Neural cell (in vitro differentiated cells): Measurements from ENCODE around the gene SEC14L1. TPM values are rescaled to one million over a fixed set of nuclear protein-coding genes. Genes with fewer than 3 reads are reported as not detected.

ENCODE experiments used
- H2AFZ ChIP-seq: fragments of 200-600, 300-800 bp; sonication (generic), shearing (Covaris generic); 2 replicates; pipeline ENCODE4 v1.6.0; 2014; ENCODE audit warnings: low read depth, mild to moderate bottlenecking, antibody characterized with exemption, low read length, moderate library complexity
- H3F3A ChIP-seq: fragments of 200-600 bp; shearing (Covaris generic); 2 replicates; pipeline ENCODE4 v1.6.1; 2016; ENCODE audit warnings: mild to moderate bottlenecking, moderate library complexity, mixed read lengths, antibody characterized with exemption, low read length; ENCODE audit not compliant: insufficient read depth, poor library complexity, severe bottlenecking
- H3K27ac ChIP-seq: fragments of 200-600, 300-800 bp; sonication (generic), shearing (Covaris generic); 2 replicates; pipeline ENCODE4 v1.5.1; 2014; ENCODE audit warnings: mild to moderate bottlenecking, low read length, moderate library complexity
- H3K27me3 ChIP-seq: fragments of 300-800, 200-600 bp; sonication (generic), shearing (Covaris generic); 2 replicates; pipeline ENCODE4 v1.6.0; 2014; ENCODE audit warnings: mild to moderate bottlenecking, low read depth, low read length, moderate library complexity; ENCODE audit not compliant: insufficient read depth
- H3K36me3 ChIP-seq: fragments of 300-800, 200-600 bp; sonication (generic), shearing (Covaris generic); 2 replicates; pipeline ENCODE4 v1.5.1; 2014; ENCODE audit warnings: mild to moderate bottlenecking, antibody characterized with exemption, low read length, moderate library complexity; ENCODE audit not compliant: insufficient read depth
- H3K4me2 ChIP-seq: fragments of 300-800, 200-600 bp; sonication (generic), shearing (Covaris generic); 2 replicates; pipeline ENCODE4 v1.6.0; 2014; ENCODE audit warnings: mild to moderate bottlenecking, low read length
- H3K4me3 ChIP-seq: fragments of 300-800, 200-600 bp; sonication (generic), shearing (Covaris generic); 2 replicates; pipeline ENCODE4 v1.5.1; 2014; ENCODE audit warnings: mild to moderate bottlenecking, low read length, moderate library complexity
- H3K79me2 ChIP-seq: fragments of 200-600 bp; shearing (Covaris generic); replicated peaks from 2 replicates; pipeline ENCODE4 v1.6.0; 2014; ENCODE audit warnings: mild to moderate bottlenecking, low read length, moderate library complexity; ENCODE audit not compliant: insufficient read depth
- H3K9ac ChIP-seq: fragments of 300-800, 200-600 bp; sonication (generic), shearing (Covaris generic); 2 replicates; pipeline ENCODE4 v1.6.1; 2016; ENCODE audit warnings: mild to moderate bottlenecking, low read length, mixed read lengths
- H3K9me2 ChIP-seq: fragments of 200-600 bp; shearing (Covaris generic); 2 replicates; pipeline ENCODE4 v1.6.1; 2016; ENCODE audit warnings: mild to moderate bottlenecking, low read length, mixed read lengths; ENCODE audit not compliant: insufficient read depth
- H3K9me3 ChIP-seq: fragments of 200-600, 300-800 bp; sonication (generic), shearing (Covaris generic); 2 replicates; pipeline ENCODE4 v1.6.1; 2016; ENCODE audit warnings: mild to moderate bottlenecking, mixed run types, low read length, moderate library complexity, mixed read lengths
- H4K20me1 ChIP-seq: fragments of 200-600 bp; shearing (Covaris generic); 2 replicates; pipeline ENCODE4 v1.6.1; 2016; ENCODE audit warnings: mild to moderate bottlenecking, mixed run types; ENCODE audit not compliant: insufficient read depth
- EP300 ChIP-seq: fragments of 450-650 bp; conservative IDR thresholded peaks from 2 replicates; pipeline ENCODE4 v1.6.1; 2014; ENCODE audit warnings: antibody characterized with exemption, mild to moderate bottlenecking, moderate library complexity; ENCODE audit not compliant: poor library complexity, severe bottlenecking
- EZH2 ChIP-seq: fragments of 200-600, 300-800 bp; shearing (Covaris generic), sonication (generic); IDR thresholded peaks from 2 replicates; pipeline ENCODE4 v1.6.1; 2014; ENCODE audit warnings: antibody characterized with exemption, low read length, borderline replicate concordance, mild to moderate bottlenecking; ENCODE audit not compliant: insufficient read depth, poor library complexity, severe bottlenecking
- MXI1 ChIP-seq: fragments of 450-650 bp; conservative IDR thresholded peaks from 2 replicates; pipeline ENCODE4 v1.6.1; 2014; ENCODE audit warnings: antibody characterized with exemption, mild to moderate bottlenecking; ENCODE audit not compliant: poor library complexity, severe bottlenecking
- RAD21 ChIP-seq: fragments of 450-650 bp; conservative IDR thresholded peaks from 2 replicates; pipeline ENCODE4 v1.6.1; 2014; ENCODE audit warnings: antibody characterized with exemption, mild to moderate bottlenecking, moderate library complexity
- SMC3 ChIP-seq: fragments of 450-650 bp; conservative IDR thresholded peaks from 2 replicates; pipeline ENCODE4 v1.6.1; 2014; ENCODE audit warnings: antibody characterized with exemption, mild to moderate bottlenecking, moderate library complexity; ENCODE audit not compliant: poor library complexity
- TAF1 ChIP-seq: IDR thresholded peaks from 2 replicates; pipeline ENCODE4 v1.6.1; 2012; ENCODE audit warnings: low read depth
- polyA plus RNA-seq: library from polyadenylated mRNA; depleted of rRNA; stranded (reverse); fragments of >200 nt; gene quantifications from 2 replicates; pipeline ENCODE4 v1.2.3, GENCODE V29; 2014
- TF ChIP-seq, protein P1 (sequence below): IDR thresholded peaks from 2 replicates; pipeline ENCODE4 v1.6.1; 2012; ENCODE audit warnings: borderline replicate concordance
- TF ChIP-seq, protein P2 (sequence below): fragments of 450-650 bp; IDR thresholded peaks from 2 replicates; pipeline ENCODE4 v1.5.1; 2014; ENCODE audit warnings: antibody characterized with exemption, mild to moderate bottlenecking, moderate library complexity; ENCODE audit not compliant: poor library complexity, severe bottlenecking

SEC14L1 gene
- polyA plus RNA-seq, 1 donor from 2014 or later, result 40.4 TPM

DNA sequence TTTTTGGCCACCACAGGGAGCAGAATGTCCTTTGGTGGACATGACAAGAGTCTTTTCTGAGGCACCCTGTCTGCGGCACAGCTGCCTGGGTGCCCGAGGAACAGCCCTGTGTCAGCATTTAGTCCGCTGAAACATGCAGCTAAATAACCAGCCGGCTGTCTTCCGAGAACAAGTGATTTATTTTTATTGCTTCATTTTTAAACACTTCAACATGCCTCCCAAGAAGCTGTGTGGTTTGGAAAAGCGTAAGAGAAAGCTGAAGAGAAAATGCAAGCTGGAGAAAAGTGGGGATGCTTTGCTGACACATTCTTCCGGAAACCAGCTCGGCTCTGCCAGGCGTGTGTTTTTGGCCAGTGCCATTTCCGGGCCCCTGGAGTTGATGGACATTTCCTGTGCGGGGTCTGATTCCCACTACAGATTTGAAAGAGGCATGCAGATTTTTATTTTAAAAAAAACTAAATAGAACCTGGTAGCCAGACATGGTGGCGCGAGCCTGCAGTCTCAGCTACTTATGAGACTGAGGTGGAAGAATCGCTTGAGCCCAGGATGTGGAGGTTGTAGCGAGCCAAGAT, 94.7 kb downstream of the SEC14L1 start:
- Histone ChIP-seq H3F3A (no peaks in the 10 kb centered on the region), H3K36me3 (no peaks in the 10 kb centered on the region), H3K4me2 (no peak overlapping the region), H3K27me3 (no peaks in the 10 kb centered on the region), H3K9me3 (no peaks in the 10 kb centered on the region), H3K9ac (no peak overlapping the region), H3K79me2 (no peaks in the 10 kb centered on the region), H3K27ac (no peak overlapping the region), H4K20me1 (no peaks in the 10 kb centered on the region), H2AFZ (no peak overlapping the region), H3K4me3 (no peak overlapping the region), H3K9me2 (no peaks in the 10 kb centered on the region)
- TF ChIP-seq, protein P1, sequence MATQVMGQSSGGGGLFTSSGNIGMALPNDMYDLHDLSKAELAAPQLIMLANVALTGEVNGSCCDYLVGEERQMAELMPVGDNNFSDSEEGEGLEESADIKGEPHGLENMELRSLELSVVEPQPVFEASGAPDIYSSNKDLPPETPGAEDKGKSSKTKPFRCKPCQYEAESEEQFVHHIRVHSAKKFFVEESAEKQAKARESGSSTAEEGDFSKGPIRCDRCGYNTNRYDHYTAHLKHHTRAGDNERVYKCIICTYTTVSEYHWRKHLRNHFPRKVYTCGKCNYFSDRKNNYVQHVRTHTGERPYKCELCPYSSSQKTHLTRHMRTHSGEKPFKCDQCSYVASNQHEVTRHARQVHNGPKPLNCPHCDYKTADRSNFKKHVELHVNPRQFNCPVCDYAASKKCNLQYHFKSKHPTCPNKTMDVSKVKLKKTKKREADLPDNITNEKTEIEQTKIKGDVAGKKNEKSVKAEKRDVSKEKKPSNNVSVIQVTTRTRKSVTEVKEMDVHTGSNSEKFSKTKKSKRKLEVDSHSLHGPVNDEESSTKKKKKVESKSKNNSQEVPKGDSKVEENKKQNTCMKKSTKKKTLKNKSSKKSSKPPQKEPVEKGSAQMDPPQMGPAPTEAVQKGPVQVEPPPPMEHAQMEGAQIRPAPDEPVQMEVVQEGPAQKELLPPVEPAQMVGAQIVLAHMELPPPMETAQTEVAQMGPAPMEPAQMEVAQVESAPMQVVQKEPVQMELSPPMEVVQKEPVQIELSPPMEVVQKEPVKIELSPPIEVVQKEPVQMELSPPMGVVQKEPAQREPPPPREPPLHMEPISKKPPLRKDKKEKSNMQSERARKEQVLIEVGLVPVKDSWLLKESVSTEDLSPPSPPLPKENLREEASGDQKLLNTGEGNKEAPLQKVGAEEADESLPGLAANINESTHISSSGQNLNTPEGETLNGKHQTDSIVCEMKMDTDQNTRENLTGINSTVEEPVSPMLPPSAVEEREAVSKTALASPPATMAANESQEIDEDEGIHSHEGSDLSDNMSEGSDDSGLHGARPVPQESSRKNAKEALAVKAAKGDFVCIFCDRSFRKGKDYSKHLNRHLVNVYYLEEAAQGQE, result no peak
- TF ChIP-seq EZH2, result no peak
- no peak for TF ChIP-seq EP300
- no peak for TF ChIP-seq RAD21
- no peak for TF ChIP-seq TAF1

DNA sequence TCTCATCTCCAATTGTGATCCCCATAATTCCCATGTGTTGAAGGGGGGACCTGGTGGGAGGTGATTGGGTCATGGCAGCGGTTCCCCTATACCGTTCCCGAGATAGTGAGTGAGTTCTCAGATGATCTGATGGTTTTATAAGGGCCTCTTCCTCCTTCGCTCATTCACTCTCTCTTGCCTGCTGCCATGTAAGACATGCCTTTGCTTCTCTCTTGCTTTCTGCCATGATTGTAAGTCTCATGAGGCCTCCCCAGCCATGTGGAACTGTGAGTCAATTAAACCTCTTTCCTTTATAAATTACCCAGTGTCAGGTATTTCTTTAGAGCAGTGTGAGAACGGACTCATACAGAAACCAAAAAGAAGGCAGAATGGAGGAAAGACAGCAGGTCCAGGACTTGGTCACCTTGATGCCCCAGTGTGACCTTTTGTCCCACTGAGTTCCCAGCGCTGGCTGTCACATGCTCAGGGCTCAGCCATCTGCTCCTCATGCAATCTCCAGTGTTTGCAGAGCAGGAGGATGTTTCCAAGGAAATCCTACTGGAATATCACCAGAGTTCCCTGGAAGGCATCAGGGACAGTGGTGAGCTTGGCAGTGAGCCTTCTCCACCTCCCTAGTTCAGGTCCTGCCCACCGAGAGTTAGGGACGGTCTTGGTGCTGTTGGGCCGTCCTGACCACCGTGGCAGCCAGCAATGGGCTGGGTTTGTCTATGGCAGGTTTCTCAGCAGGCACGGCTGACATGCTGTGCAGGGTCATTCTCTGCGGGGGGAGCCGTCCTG, 96.7 kb downstream of the SEC14L1 start:
- Histone ChIP-seq H3K27ac (no peak overlapping the region), H3K9me3 (no peaks in the 10 kb centered on the region)
- no peak for TF ChIP-seq EZH2
- no peak for TF ChIP-seq SMC3
- TF ChIP-seq, protein P1, result no peak
- TF ChIP-seq, protein P2, sequence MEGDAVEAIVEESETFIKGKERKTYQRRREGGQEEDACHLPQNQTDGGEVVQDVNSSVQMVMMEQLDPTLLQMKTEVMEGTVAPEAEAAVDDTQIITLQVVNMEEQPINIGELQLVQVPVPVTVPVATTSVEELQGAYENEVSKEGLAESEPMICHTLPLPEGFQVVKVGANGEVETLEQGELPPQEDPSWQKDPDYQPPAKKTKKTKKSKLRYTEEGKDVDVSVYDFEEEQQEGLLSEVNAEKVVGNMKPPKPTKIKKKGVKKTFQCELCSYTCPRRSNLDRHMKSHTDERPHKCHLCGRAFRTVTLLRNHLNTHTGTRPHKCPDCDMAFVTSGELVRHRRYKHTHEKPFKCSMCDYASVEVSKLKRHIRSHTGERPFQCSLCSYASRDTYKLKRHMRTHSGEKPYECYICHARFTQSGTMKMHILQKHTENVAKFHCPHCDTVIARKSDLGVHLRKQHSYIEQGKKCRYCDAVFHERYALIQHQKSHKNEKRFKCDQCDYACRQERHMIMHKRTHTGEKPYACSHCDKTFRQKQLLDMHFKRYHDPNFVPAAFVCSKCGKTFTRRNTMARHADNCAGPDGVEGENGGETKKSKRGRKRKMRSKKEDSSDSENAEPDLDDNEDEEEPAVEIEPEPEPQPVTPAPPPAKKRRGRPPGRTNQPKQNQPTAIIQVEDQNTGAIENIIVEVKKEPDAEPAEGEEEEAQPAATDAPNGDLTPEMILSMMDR, result no peak
- TF ChIP-seq EP300, result no peak
- no peak for TF ChIP-seq MXI1

More for the DNA sequence above, 96.7 kb downstream of the SEC14L1 start:
- Histone ChIP-seq H3K9me2 (no peaks in the 10 kb centered on the region), H3K79me2 (no peaks in the 10 kb centered on the region), H4K20me1 (no peaks in the 10 kb centered on the region), H3K9ac (no peak overlapping the region), H2AFZ (no peak overlapping the region), H3F3A (no peaks in the 10 kb centered on the region), H3K27me3 (no peaks in the 10 kb centered on the region), H3K36me3 (no peaks in the 10 kb centered on the region), H3K4me3 (no peak overlapping the region), H3K4me2 (no peak overlapping the region)
